ENCODE results near the gene ZSWIM6.

ZSWIM6 gene

GRCh38 chr5:61526207-61526519, 194.1 kb downstream of the ZSWIM6 start:
- DNase-seq (ENCODE audit: extremely low read depth in 1 of 2, low read depth in 1 of 2), result no peak

DNA sequence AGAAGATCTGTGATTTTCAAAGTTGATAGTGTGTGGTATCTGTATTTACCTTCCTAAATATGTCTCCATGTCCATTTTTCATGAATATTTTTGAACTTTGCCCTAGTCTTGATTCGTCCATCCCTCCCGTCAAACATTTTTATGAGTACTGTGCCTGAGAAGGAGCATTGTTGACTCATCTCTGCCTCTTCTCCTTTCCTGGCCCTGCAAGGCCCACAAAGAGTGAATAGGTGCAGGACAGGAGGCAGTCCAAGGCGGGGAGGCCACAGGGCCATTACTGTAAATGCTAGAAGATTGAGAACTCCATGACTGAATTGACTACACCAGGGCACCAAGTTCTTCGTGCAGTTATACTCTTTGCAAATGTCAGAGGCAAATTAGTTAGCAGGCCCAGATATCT, 200.9 kb downstream of the ZSWIM6 start:
- no peak for DNase-seq (ENCODE audit: extremely low read depth in 1 of 2, low read depth in 1 of 2)

GRCh38 chr5:61534481-61535267, 202.6 kb downstream of the ZSWIM6 start:
- no peak for DNase-seq (ENCODE audit: extremely low read depth in 1 of 2, low read depth in 1 of 2)

DNA sequence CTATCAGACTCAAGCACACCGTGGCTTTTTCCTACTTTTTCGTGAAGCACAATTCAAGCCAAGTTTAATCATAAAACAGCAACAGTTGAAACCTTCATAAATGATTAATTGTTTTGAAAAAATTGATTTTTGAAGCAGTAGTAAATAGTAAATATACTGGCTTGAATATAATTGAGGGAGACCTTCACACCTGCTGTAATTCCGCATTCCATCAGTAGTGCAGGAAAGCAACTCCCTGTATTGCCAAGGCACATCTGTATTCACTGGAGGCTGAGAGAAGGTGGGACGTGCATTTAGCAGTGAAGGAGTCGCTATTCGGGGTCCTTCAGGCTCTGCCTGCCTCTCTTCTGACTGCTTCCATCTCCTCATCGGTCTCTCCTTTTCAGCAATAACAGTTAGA, 203.8 kb downstream of the ZSWIM6 start:
- DNase-seq (ENCODE audit: extremely low read depth in 1 of 2, low read depth in 1 of 2), result no peak

- no peak for DNase-seq (ENCODE audit: extremely low read depth in 1 of 2, low read depth in 1 of 2)
Measured at GRCh38 chr5:61536922-61537321, 204.9 kb downstream of the ZSWIM6 start.

GRCh38 chr5:61538722-61539501, 206.9 kb downstream of the ZSWIM6 start:
- DNase-seq (ENCODE audit: extremely low read depth in 1 of 2, low read depth in 1 of 2), result no peak

GRCh38 chr5:61549530-61549929, 217.5 kb downstream of the ZSWIM6 start:
- DNase-seq (ENCODE audit: extremely low read depth in 1 of 2, low read depth in 1 of 2), result no peak

GRCh38 chr5:61551637-61552313, 219.7 kb downstream of the ZSWIM6 start:
- DNase-seq (ENCODE audit: extremely low read depth in 1 of 2, low read depth in 1 of 2), result no peak

GRCh38 chr5:61559146-61559545, 227.1 kb downstream of the ZSWIM6 start:
- DNase-seq (ENCODE audit: extremely low read depth in 1 of 2, low read depth in 1 of 2), result no peak

DNA sequence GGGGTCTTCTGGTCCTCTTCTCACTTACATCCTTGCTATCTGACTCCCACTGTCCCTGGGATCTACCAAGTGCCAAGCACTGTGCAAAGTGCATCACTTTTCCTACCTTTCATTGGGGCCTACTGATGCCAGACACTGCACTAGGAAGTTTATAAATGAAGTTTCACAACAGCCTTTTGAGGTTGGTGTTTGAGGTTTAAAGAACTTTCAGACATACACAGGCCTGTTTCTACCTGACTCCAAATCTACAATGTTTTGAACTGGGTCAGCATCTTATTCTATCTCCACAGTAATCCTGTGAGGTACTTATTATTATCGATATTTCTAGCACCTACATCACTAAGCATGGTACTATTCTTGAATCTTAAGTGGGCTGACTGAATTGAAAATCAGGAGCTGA, 227.7 kb downstream of the ZSWIM6 start:
- no peak for DNase-seq (ENCODE audit: extremely low read depth in 1 of 2, low read depth in 1 of 2)

DNA sequence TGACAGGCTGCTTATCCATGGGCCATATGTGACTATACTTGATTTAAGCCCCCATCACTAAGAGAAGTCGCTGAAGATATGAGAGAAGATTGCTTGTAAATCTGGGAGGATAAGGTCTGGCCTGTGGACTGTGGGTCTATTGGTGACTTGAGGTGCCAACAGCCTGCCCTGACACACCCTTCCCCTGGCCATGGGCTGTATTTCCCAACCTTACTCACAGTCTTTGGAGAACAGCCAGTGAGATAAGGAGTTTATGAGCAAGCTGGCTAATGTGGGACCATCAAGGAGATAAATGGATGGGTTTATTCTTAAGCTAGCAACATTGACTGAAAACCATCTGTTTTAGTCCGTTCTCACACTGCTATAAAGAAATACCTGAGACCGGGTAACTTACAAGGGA, 231.3 kb downstream of the ZSWIM6 start:
- DNase-seq (ENCODE audit: extremely low read depth in 1 of 2, low read depth in 1 of 2), result no peak

- no peak for DNase-seq (ENCODE audit: extremely low read depth in 1 of 2, low read depth in 1 of 2)
Measured at GRCh38 chr5:61567337-61567736, 235.3 kb downstream of the ZSWIM6 start.

GRCh38 chr5:61569353-61569752, 237.3 kb downstream of the ZSWIM6 start:
- DNase-seq (ENCODE audit: extremely low read depth in 1 of 2, low read depth in 1 of 2), result no peak

- no peak for DNase-seq (ENCODE audit: extremely low read depth in 1 of 2, low read depth in 1 of 2)
Measured at GRCh38 chr5:61570767-61571166, 238.7 kb downstream of the ZSWIM6 start.

GRCh38 chr5:61572959-61573358, 240.9 kb downstream of the ZSWIM6 start:
- no peak for DNase-seq (ENCODE audit: extremely low read depth in 1 of 2, low read depth in 1 of 2)

GRCh38 chr5:61575103-61575502, 243.0 kb downstream of the ZSWIM6 start:
- no peak for DNase-seq (ENCODE audit: extremely low read depth in 1 of 2, low read depth in 1 of 2)

DNA sequence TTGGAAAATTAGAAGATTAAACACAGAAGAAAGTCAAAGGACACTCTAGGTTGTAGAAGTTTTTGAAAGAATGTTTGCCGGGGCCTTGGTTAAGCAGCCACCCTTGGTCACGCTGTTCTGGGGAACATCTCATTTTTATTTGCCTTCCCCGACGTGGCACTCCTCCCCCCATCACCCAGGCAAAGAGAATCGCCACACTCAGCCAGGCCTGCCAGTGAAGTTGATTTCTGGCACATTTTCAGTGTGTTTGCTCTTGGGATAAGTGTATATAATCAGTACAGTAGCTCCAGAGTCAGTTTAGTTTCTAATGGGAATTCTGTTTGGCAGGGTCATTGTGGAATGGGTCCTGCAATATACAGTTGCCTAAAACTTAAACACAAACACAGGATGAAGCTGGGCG, 243.5 kb downstream of the ZSWIM6 start:
- DNase-seq (ENCODE audit: extremely low read depth in 1 of 2, low read depth in 1 of 2), result no peak

GRCh38 chr5:61576556-61576955, 244.5 kb downstream of the ZSWIM6 start:
- no peak for DNase-seq (ENCODE audit: extremely low read depth in 1 of 2, low read depth in 1 of 2)

- DNase-seq (ENCODE audit: extremely low read depth in 1 of 2, low read depth in 1 of 2), result no peak
Measured at GRCh38 chr5:61578858-61579503, 246.9 kb downstream of the ZSWIM6 start.

- no peak for DNase-seq (ENCODE audit: extremely low read depth in 1 of 2, low read depth in 1 of 2)
Measured at GRCh38 chr5:61582205-61582820, 250.3 kb downstream of the ZSWIM6 start.

- no peak for DNase-seq (ENCODE audit: extremely low read depth in 1 of 2, low read depth in 1 of 2)
Measured at GRCh38 chr5:61582887-61583286, 250.8 kb downstream of the ZSWIM6 start.
